ENCODE data around the gene CDKN2C.

DNA sequence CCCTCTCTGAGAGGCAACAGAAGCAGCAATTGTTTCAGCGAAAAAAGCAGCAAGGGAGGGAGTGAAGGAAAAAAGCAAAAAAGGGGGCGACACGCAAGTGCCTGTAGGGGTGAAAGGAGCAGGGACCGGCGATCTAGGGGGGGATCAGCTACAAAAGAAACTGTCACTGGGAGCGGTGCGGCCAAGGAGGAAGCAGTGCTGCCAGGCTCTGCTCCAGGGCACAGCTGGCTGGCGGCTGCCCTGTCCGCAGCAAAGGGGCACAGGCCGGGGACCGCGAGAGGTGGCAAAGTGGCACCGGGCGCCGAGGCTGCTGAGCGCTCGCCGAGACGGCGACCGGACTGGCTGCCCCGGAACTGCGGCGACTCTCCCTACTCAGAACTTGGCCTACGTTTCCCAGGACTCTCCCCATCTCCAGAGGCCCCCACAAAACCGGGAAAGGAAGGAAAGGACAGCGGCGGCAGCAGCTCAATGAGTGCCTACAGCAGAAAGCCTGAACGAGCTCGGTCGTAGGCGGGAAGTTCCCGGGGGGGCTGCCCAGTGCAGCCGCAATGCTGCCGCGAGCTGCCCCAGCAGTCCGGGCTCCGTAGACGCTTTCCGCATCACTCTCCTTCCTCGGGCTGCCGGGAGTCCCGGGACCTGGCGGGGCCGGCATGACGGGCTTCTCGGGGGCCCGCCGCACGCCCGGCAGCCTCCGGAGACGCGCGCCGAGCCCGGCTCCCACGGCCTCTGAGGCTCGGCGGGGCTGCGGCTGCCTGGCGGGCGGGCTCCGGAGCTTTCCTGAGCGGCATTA, 1.0 kb upstream of the CDKN2C start:
- TF ChIP-seq, protein P1, sequence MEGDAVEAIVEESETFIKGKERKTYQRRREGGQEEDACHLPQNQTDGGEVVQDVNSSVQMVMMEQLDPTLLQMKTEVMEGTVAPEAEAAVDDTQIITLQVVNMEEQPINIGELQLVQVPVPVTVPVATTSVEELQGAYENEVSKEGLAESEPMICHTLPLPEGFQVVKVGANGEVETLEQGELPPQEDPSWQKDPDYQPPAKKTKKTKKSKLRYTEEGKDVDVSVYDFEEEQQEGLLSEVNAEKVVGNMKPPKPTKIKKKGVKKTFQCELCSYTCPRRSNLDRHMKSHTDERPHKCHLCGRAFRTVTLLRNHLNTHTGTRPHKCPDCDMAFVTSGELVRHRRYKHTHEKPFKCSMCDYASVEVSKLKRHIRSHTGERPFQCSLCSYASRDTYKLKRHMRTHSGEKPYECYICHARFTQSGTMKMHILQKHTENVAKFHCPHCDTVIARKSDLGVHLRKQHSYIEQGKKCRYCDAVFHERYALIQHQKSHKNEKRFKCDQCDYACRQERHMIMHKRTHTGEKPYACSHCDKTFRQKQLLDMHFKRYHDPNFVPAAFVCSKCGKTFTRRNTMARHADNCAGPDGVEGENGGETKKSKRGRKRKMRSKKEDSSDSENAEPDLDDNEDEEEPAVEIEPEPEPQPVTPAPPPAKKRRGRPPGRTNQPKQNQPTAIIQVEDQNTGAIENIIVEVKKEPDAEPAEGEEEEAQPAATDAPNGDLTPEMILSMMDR (IDR thresholded peaks at IDR 0.05) = no peak
- TF ChIP-seq REST (IDR thresholded peaks at IDR 0.05; ENCODE audit: insufficient read depth in 1 of 2, low read depth in 2 of 2, low read length in 1 of 2) (no peak), POLR2AphosphoS5 (IDR thresholded peaks at IDR 0.05; ENCODE audit: low read depth, low read length) (no peak), SIN3A (IDR thresholded peaks at IDR 0.05; ENCODE audit: borderline replicate concordance, insufficient read depth, low read depth, low read length) (peak; percentile 47), TCF7L2 (IDR thresholded peaks at IDR 0.05; ENCODE audit: low read depth, low read length) (no peak)

All from Panc1 (cell line).